ENCODE data around the gene BCR. TPM values are rescaled to one million over a fixed set of nuclear protein-coding genes. Genes with fewer than 3 reads are reported as not detected.

Gene BCR
- total RNA-seq, 1 experiment from 2014 or later = 77.0 TPM

DNA sequence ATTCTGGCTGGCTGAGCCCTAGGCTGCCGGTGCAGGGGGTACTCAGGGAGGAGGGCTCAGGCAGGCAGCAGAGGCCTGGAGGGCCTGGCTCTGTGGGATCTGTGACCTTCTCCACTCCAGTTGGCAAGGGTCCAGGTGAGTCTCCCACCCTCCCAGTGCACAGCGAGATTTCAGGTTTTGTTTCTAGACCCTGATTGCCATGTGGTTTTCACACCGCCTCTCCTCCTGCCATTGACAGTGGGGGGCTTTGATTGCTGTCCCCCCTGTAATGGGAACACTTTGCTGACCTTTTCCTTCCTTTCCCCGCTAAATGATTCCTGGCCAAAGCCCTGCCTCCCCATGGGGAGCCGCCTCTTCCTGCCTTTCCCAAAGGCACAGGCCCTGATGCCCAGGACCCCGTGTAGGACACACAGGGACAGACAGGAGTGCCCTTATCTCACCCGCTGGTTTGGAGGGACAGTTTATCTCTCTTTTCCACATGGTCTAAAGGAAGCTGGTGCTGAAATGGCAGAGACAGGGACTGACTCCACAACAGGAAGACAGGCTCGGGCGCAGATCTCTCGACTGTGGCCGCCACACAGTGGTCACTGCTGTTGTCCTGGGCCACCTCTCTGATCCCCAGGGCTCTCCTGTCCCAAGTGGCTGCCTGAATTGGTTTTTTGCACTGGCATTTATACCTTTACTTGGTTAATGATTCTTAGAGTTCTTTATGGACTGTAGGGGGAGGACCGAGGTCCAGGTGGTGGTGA lies 43.4 kb downstream of the BCR start:
- Histone ChIP-seq H3K27ac (ENCODE audit: insufficient read length, low read depth, low read length) (no peak overlapping the region), H3K4me2 (ENCODE audit: insufficient read depth, insufficient read length, low read length) (no peak overlapping the region)
- peak overlapping the region; percentile 24 to 90 (median 58); a peak in 4 of 7 replicates for H3K27ac Mint-ChIP-seq

More for the DNA sequence above, 43.4 kb downstream of the BCR start:
- Histone ChIP-seq H3K4ac (ENCODE audit: low read depth, low read length) (no peak overlapping the region), H3K79me2 (ENCODE audit: insufficient read depth, low read length) (peaks cover 52% of the 10 kb centered on the region; the same call in 1 of the 2 replicates), H3K9ac (ENCODE audit: extremely low read depth, insufficient read length, low read length) (no peak overlapping the region), H3K9me3 (ENCODE audit: control insufficient read depth, low read depth, low read length) (peaks cover 4% of the 10 kb centered on the region), H2AFZ (ENCODE audit: low read length) (no peak overlapping the region), H3K23me2 (ENCODE audit: insufficient read length, low read depth, low read length, poor library complexity, severe bottlenecking) (no peaks in the 10 kb centered on the region), H3K79me1 (ENCODE audit: insufficient read depth, low read depth, low read length, poor library complexity, severe bottlenecking) (peaks cover 20% of the 10 kb centered on the region), H2BK20ac (ENCODE audit: low read depth, low read length, poor library complexity, severe bottlenecking) (no peak overlapping the region), H3K23ac (ENCODE audit: insufficient read length, low read depth, low read length) (no peak overlapping the region), H4K8ac (replicated peaks; ENCODE audit: insufficient read length, low read depth, low read length) (no peak overlapping the region), H2BK15ac (ENCODE audit: low read depth, low read length) (no peak overlapping the region), H3K56ac (ENCODE audit: insufficient read length, low read depth, low read length) (no peak overlapping the region), H2BK12ac (ENCODE audit: insufficient read length, low read depth, low read length) (no peak overlapping the region), H2AK5ac (ENCODE audit: insufficient read length, low read length) (no peak overlapping the region), H3K14ac (ENCODE audit: insufficient read depth, low read length) (no peak overlapping the region; the same call in 1 of the 2 replicates), H2BK120ac (ENCODE audit: low read depth, low read length, poor library complexity, severe bottlenecking) (no peak overlapping the region), H4K91ac (ENCODE audit: insufficient read length, low read depth, low read length) (no peak overlapping the region), H3T11ph (ENCODE audit: low read length) (no peak overlapping the region), H3K4me1 (ENCODE audit: insufficient read depth, low read length) (peaks cover 28% of the 10 kb centered on the region; the same call in 1 of the 2 replicates), H4K20me1 (ENCODE audit: control insufficient read depth, insufficient read depth, insufficient read length) (no peaks in the 10 kb centered on the region), H2BK5ac (ENCODE audit: insufficient read length, low read length) (no peak overlapping the region), H3K18ac (ENCODE audit: insufficient read length, low read depth, low read length) (no peak overlapping the region), H3K27me3 (ENCODE audit: insufficient read depth, low read length) (no peaks in the 10 kb centered on the region), H4K5ac (ENCODE audit: insufficient read length, low read depth, low read length) (no peak overlapping the region)
- peaks cover 77 to 88% of the 10 kb centered on the region in 2 experiments for H3K4me1 Mint-ChIP-seq
- no CpG with 5 or more reads among the region's 12 CpGs for WGBS (ENCODE audit: extremely low coverage, insufficient read length, low lambda C conversion rate)
- TF ChIP-seq CTCF (conservative IDR thresholded peaks at IDR 0.05) = no peak
- H3K4me3 Mint-ChIP-seq = no peak overlapping the region
- no peak for DNase-seq
- H3K27me3 Mint-ChIP-seq (ENCODE audit: low read depth) = no peaks in the 10 kb centered on the region; the same call in 1 of the 2 replicates
- peaks cover 15% of the 10 kb centered on the region in 2 experiments for H3K9me3 Mint-ChIP-seq
- H3K36me3 Mint-ChIP-seq (ENCODE audit: insufficient read depth in 1 of 3, low read depth in 3 of 3) = peaks cover 16 to 23% (median 17%) of the 10 kb centered on the region in 3 experiments
